Renal pelvis (tissue), 4 donors: ENCODE data around the gene SFI1. TPM values are rescaled to one million over a fixed set of nuclear protein-coding genes. Genes with fewer than 3 reads are reported as not detected.
"Not testable (repeated sequence)": the region's sequence is repeated elsewhere in the genome, so short reads cannot be mapped to it uniquely, and the experiment has no call there.

Source experiments
- DNase-seq: peaks from one replicate; pipeline ENCODE4 v3.0.0-alpha.2; 2013
- polyA plus RNA-seq, 3 donors: library from polyadenylated mRNA; unstranded; fragments of 120-200 nt; gene quantifications; one replicate each; pipeline ENCODE4 v1.2.1, GENCODE V29; 2013; ENCODE audit not compliant: insufficient read length in 3 of 3

The SFI1 gene
- polyA plus RNA-seq, 3 donors = 20.8 to 38.5 (median 35.1) TPM

DNA sequence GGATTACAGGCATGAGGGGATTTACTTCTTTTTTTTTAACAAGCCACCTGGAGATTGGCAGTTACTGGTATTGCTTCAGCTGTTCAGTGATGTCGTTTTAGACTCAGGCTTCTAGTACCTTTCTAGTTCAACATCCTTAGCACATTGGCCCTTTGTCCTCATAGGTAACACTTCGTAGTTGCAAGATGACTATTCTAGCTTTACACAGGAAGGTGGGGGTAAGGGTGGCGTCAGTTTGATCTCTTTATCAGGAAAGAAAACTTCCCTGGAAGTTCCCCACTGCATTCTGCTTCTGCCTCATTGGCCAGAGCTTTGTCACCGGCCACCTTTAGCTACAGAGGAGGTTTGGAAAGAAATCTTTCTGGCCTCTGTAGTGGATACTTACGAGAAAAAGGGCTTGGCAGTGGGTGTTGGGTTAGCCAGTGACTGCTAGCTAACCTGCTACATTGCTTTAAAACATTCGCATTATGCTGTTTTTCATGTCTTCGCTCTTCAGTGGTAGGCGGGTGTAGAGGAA is 40.7 kb downstream of the SFI1 start:
- no peak for DNase-seq

GRCh38 chr22:31538815-31539214 is 42.5 kb downstream of the SFI1 start:
- DNase-seq = no peak

GRCh38 chr22:31540166-31540565 is 43.8 kb downstream of the SFI1 start:
- not testable (repeated sequence) for DNase-seq

GRCh38 chr22:31540966-31541365 is 44.6 kb downstream of the SFI1 start:
- DNase-seq = no peak

- no peak for DNase-seq
Measured at GRCh38 chr22:31544481-31545480, 48.4 kb downstream of the SFI1 start.

DNA sequence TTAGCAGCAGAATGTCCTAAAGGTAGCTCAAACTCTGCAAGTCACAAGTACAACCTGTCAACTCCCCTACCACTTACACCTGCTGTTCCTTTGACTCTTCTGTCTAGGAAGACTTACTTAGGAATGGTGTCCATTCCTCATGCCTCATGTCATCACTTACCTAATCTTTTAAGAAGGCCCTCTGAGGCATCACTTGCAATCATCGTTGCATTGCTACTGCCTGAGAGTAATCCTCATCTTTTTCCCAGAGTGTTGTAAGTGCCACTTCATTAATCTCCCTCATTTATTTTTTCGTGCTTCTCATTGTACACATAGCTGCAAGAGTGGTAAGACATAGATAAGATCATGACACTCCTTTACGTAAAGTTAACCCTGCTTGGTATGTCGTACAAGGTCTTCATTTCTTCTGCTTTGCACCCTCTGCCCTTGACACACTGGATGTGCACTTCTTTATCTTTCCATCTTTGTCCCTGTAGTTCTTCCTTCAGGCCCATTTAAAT is 54.6 kb downstream of the SFI1 start:
- DNase-seq = no peak

- peak; percentile 30 for DNase-seq
Measured at GRCh38 chr22:31556627-31557203, 60.4 kb downstream of the SFI1 start.

- DNase-seq = not testable (repeated sequence)
Measured at GRCh38 chr22:31558546-31558945, 62.2 kb downstream of the SFI1 start.

DNA sequence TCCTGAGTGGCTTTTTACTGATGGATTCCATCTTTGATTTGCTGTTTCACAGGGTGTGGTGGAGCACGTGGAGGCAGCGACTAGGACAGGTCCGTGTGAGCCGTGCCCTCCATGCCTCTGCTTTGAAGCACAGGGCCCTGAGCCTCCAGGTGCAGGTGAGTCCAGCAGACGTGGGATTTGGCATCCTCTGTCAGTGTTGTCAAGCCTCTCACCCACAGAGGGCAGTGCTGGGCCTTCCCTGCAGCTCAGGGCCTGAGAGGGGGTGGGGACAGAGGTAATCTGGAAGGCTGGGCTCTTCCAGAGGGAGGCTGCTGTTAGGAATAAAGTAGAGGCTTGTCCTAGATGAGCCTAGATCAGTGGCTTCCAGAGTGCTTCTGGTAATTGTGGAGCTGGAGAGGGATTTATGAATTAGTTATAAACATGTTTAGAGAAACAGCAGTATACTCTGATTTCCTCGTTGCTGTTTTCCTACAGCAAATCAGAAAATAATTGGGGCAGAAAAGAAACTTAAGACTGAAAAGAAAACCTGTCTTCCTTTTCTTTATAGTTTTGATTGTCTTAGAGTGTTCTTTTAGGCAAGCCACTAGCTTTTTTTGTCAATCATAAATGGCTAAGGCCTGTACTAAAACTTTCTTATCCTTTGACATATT is 65.0 kb downstream of the SFI1 start:
- peak; percentile 65 for DNase-seq

GRCh38 chr22:31561970-31562369 is 65.6 kb downstream of the SFI1 start:
- DNase-seq = no peak

- DNase-seq = no peak
Measured at GRCh38 chr22:31566484-31566883, 70.1 kb downstream of the SFI1 start.

- DNase-seq = no peak
Measured at GRCh38 chr22:31567196-31567595, 70.9 kb downstream of the SFI1 start.

DNA sequence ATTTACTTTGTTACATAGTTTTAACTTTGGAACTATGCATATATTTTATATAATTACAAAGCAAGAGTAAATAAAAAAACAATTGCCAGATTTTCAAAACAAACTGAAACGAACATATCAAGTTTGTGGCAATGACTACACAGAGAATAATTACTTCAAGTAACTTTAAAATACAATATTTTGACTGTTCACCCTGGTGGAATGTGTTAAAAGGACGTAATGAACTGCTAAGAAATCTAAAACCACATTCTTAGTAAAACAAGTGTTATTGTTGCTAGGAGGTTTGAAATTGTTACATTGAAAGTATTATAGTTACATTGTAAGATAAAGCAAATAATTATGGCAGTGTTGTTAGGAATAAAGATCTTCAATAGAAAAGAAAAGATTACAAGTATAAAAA is 71.4 kb downstream of the SFI1 start:
- DNase-seq = no peak

- DNase-seq = no peak
Measured at GRCh38 chr22:31569126-31569525, 72.8 kb downstream of the SFI1 start.

- no peak for DNase-seq
Measured at GRCh38 chr22:31572939-31573338, 76.6 kb downstream of the SFI1 start.

DNA sequence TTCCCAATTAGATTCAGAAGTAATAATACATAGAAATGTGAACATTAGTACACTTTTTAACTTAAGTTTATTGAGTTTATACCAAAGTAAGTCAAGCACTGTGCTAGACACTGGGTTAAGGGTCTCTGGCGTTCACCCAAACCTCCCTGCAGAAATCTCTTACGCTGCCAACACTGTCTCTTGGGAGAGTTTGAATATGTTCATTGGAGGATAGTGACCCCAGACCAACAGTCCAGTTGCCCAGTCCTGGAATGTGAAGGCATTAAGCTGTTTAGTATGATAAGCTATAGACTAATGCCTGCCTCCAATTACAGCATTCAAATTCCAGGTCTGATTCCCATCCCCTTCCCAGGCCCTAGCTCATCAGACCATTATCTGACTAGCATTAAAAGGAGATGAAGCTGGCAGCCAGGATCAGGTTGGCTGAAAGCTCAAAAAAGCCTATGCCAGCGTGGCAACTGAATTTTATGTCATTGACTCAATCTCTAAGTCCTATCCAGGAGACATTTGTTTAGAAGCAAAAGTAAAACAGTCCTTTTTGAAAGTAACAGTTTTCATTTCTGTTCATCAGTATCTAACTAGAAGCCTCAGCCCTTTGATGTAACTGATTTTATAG is 77.8 kb downstream of the SFI1 start:
- no peak for DNase-seq

- no peak for DNase-seq
Measured at GRCh38 chr22:31575190-31575589, 78.9 kb downstream of the SFI1 start.

DNA sequence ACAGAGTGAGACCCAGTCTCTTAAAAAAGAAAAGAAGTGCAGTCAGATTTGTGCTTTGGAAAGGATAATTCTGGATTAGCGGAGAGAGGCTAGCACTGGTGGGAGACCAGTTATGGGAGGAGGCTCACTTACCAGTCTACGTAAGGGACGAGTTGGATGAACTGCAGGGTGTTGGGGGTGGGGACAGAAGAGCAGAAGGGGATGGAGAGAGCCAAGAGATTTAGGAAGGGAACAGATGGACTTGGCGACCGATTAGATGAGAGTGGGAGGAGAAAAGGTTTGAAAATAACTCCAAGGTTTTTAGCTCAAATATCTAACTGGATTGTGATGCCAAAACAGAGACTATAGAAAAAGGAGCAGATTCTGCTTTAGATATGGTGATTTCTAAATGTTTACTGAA is 81.4 kb downstream of the SFI1 start:
- no peak for DNase-seq

- no peak for DNase-seq
Measured at GRCh38 chr22:31578171-31578570, 81.8 kb downstream of the SFI1 start.

- DNase-seq = no peak
Measured at GRCh38 chr22:31579835-31580242, 83.5 kb downstream of the SFI1 start.

DNA sequence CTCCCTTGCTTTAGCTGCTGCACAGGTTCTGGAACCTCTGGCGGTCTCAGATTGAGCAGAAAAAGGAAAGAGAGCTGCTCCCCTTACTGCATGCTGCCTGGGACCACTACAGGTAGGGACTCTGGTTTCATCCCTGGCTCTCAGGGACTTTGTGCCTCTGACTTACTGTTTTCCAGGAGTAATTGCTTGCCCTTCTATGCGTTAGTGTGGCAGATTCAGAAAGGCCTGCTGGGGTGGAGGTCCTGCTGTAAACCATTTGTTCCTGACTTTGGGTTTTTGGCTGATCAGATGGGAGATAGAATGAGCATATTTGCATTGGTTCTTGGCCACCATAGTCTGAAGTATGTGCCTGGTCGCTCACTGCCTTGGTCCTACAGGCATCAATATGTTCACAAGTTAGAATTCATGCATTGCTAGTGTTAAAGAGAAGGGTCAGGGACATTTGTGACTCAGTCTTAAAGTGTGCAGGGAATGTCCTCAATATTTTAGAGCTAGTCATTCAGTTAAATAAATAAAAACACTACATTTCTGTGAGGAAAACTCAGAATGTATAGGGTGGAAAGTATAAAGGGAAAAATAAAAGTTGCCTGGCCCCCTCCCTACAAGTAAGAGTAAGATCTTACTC is 87.6 kb downstream of the SFI1 start:
- DNase-seq = no peak
